Erythroblast (primary cell): ENCODE data around the gene PTPN2.
"Not testable (repeated sequence)": the region's sequence is repeated elsewhere in the genome, so short reads cannot be mapped to it uniquely, and the experiment has no call there.

Experiments used
- DNase-seq, 2 experiments: peaks; one replicate each; lab custom pipeline; 2025; lab: John Stamatoyannopoulos, UW
- GATA1 ChIP-seq: IDR thresholded peaks from 2 replicates; pipeline ENCODE4 v1.6.1; 2011; ENCODE audit warnings: low read depth, mild to moderate bottlenecking, control low read depth, low read length, moderate library complexity
- POLR2A ChIP-seq: IDR thresholded peaks from 2 replicates; pipeline ENCODE4 v1.6.1; 2011; ENCODE audit warnings: mild to moderate bottlenecking, low read length

The PTPN2 gene

DNA sequence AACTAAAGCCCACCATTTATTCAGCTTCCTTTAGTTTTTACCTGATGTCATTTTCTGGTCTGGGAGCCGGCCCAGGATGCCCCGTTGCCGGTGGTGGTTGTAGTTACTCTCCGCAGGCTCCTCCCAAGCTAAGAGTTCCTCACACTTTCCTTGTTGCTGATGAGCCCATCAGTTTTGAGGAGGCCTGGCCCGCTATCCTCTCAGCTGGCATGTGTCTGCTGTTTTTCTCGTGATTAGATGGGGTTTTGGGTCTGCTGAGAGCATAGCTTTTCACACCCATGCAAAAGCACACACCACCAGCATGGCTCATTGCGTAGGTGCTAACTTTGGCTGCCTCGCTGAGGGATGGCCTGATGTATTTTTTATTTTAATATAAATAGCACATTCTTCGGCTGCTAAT is 109.1 kb downstream of the PTPN2 start:
- no peak for TF ChIP-seq POLR2A
- no peak for TF ChIP-seq GATA1
- DNase-seq, result no peak

DNA sequence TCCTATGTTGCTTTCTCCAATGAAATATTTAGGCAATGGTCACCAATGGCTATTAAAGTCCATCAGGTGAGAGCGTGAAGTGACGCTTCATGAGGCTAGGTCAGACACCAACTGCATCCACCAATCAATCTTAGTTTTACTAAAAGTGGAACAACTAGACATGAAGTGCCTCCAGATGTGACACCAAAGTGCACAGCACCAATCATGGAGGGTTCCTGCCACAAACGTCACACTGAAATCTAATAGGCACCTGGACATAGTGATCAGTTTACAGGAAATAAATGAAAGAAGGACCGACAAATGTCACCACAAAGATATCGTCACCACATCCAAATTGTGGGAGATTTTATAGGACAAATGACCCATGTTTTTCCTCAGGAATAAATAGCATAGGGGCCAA is 110.7 kb downstream of the PTPN2 start:
- TF ChIP-seq GATA1, result no peak
- no peak for TF ChIP-seq POLR2A
- no peak for DNase-seq

DNA sequence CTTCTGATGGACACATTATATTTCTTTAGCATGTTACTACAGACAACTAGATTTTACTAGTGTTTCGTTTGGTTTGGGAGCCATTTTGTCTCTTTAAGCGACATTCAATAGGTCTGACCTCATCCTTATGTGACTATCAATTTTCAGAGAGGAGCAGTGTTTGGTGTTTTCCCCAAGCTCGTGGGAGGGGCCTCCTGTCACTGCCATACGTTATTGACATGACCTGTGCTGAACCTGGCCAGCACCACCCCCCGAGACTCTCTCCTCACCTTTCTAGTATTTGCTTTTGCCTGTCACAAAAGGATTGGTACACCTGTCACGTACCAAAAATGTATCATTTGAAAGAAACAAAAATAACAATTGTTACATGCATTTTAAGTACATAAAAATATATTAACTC is 111.9 kb downstream of the PTPN2 start:
- no peak for DNase-seq
- TF ChIP-seq GATA1 (no peak), POLR2A (no peak)

DNA sequence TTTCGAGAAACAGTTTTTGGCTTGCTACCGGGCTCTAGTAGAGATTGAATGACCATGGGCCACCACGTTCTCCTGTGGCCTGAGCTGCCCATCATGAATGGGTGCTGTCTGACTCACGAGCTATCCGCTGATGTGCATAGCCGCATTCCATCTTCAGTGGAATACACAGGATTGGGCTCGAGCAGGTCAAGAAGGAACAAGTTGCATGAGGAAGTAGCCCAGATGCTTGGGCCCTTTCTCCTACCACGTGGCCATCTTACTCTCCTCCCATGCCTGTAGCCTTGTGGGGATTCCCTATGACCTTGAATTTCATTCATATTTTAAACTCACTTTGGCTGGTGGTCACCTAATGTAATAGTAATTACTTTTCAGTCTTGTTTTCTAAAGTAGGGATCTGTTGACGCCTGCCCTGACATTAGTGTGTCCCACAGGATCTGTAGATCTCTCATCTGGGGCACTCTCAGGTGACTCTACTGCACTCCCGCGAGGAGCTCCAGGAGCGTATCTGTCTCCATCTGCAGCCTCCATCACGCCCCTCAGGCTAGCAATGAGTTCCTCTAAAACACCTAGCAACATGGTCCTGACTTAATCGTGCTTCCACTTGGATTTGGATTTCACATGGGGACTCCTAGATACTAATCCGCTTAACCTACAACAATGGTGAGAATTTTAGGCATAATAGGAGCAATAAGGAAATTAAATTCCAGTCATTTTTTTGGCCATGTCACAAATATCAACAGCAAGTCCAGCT is 113.4 kb downstream of the PTPN2 start:
- DNase-seq, result no peak
- TF ChIP-seq GATA1 (no peak), POLR2A (no peak)

DNA sequence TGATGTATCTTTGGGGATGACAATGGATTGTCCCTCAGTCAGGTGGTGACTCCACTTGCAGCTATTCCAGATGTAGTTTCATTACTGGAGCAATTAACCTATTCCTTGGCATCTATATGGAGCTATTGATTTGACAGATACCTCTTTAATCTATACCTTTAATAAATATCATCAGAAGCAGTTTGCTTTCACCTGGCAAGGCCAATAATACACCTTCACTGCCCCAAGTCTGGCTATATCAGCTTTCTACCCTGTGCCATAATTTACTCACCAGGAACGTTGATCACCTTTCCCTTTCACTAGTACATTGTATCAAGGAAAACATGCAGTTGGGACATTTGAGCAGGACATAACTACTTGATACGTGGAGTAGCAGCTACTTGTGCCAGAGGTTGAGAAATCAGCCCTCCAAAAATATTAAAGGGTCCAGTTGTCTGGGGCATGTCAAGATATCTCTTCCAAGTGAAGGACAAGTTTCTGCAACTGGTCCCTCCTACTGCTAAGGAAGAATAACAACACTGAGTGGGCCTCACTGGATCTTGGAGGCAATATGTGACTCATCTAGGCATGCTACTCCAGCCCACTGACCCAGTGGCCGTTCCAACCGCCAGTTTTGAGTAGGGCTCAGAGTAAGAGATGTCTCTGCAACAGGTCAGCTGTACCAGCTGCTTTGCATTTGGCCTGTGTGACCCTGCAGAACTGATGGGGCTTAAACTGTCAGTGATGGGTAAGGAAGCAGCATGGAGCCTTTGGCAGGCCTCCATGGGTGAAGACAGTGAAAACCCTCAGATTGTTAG is 114.2 kb downstream of the PTPN2 start:
- DNase-seq, result no peak

DNA sequence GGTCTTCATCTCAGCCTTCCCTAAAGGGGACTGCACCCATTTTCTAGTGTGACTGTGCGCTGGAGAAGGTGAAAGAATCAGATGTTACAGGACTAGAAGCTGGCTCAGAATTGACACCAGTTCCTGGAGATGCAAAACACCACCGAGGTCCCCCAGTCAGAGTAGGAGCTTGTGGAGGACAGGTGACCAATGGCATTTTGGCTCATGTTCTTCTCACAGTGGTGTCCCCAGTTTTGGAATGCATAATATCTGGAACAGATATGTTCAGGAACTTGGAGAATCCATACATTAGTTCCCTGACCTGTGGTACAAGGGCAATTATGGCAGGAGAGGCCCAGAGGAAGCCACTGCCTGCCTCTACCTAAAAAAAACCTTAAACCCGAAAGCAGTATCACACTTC is 114.9 kb downstream of the PTPN2 start:
- no peak for DNase-seq
- no peak for TF ChIP-seq GATA1
- TF ChIP-seq POLR2A, result no peak

More for the DNA sequence above, 114.2 kb downstream of the PTPN2 start:
- TF ChIP-seq GATA1 (no peak), POLR2A (no peak)

DNA sequence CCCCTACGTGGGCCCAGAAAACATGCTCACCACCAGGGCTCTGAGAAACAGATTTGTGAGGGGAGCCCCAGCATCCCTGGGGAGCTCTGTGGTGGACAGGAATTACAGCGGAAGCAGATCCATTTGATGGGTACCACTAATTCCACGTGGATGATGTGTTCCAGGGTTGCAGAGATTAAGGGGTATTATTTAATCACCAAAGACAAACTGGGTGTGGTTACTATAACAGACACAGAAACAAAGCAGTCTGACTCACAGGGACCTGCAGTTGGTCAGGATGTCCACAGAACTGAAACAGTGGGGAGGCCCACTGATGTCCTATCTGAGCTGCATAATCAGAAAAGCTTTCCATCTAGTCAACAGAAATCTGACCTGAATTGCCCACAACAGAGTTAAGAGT is 115.4 kb downstream of the PTPN2 start:
- no peak for TF ChIP-seq GATA1
- TF ChIP-seq POLR2A, result no peak
- no peak for DNase-seq

DNA sequence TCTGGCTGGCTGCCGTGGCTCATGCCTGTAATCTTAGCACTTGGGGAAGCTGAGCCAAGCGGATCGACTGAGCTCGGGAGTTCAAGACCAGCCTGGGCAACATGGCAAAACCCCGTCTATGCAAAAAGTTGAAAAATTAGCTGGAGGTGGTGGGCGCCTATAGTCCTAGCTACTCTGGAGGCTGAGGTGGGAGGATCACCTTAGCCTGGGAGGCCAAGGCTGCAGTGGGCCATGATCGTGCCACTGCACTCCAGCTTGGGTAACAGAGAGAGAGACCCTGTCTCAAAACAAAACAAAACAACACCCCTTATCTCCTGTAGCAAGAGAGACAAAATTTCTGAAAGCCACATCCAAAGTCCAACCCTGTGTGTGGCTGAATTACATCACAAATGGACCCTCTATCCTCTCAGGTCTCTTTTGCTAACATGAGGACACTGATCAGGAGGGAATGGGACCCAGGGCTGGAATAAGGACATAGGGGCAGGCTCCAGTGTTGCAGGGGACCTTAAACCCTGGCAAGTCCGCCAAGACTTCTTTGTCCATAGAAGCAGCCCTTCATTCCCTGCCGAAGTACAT is 116.4 kb downstream of the PTPN2 start:
- no peak for DNase-seq
- no peak for TF ChIP-seq GATA1
- no peak for TF ChIP-seq POLR2A

DNA sequence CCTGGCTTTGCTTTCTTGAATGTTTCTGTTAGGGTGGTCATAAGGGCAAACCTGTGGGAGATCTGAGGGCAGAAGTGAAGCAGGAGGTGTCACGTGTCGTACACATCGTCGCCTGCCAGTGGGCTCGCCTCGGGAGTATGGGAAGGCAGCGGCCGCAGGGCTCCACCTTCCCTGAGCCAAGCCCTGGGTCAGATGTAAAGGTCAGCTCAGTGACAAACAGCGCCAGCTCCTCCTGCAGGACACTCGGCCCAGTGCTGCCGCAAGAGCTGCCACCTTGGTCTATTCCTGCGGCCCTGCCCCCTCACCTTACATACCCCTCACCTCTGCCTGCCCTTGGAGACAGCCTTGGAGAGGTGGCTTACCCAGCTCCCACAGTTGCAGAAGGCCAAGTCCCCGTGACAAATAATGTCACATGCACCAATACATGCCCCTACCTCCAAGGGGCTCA is 117.0 kb downstream of the PTPN2 start:
- TF ChIP-seq GATA1 (no peak), POLR2A (no peak)
- DNase-seq, result peak in 1 of 2 experiments; percentile 23

DNA sequence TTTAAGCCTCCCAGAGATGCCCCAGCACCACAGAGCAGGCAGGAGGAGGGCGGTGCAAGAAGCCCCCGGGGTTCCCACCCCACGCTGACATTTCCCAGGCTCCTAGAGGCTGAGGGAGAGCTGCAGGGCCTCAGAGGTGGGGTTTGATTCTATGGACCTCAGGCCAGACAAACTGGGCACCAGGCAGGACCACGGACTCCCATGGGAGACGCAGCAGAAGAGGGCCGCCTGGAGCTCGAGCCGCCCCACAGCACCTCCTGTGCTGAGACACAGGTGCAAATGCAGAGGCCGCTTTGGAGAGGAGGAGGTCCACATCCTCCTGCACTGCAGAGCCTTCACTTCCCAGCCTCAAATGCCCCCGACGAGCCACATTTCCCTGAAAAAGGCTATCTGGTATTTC is 118.5 kb downstream of the PTPN2 start:
- TF ChIP-seq GATA1 (no peak), POLR2A (no peak)
- DNase-seq, result no peak

DNA sequence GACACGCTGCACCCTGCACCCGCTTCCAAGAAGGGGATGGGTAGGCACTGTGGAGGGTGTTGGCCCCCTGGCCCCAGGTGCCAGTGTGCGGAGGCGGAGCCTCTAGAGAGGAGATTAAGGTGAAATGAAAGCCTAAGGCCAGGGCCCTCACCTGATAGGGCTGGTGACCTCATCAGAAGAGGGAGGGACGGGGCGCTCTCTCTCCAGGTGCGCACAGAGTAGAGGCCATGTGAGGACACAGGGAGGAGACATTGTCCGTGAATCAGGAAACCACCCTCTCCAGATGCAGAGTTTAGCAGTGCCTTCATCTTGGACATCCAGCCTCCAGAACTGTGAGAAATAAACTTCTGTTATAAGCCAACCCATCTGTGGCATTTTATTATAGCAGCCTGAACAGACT is 118.9 kb downstream of the PTPN2 start:
- no peak for DNase-seq
- TF ChIP-seq POLR2A, result no peak
- TF ChIP-seq GATA1, result no peak

DNA sequence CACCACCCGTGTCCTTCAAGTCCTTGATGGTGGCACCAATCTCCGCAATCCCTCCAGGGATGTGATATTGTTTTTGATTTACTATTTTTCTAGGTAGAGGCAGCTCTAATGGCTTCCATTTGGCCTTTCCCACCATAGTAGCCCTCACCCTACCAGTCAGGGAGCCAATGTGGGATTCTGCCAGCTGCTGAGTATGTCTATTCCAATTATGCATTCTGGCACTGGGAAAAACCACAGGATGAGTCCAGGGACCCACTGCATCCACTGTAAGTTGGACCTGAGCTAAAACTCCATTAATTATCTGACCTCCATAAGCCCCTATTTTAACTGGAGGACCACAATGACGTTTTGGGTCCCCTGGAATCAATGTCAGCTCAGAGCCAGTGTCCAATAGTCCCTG is 125.5 kb downstream of the PTPN2 start:
- not testable (repeated sequence) for DNase-seq

DNA sequence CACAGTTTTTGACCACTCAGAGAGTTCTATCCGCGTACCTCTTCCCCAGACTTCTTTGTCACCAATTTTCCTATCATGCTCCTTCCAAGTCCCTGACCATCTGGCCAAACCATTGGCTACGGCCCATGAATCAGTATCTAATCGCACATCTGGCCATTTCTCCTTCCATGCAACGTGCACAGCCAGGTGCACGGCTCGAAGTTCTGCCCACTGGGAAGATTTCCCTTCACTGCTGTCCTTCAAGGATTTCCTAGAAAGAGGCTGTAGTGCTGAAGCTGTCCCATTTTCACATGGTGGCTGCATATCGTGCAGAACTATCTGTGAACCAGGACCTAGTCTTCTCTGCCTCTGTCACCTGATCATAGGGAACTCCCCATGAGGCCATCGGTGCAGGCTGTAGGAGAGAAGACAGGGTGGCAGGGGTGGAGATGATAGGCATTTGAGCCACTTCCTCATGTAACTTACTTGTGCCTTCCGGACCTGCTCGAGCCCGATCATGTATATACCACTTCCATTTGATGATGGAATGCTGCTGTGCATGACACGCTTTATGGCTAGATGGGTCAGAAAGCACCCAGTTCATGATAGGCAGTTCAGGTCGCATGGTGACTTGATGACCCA is 127.3 kb downstream of the PTPN2 start:
- DNase-seq, result not testable (repeated sequence)

DNA sequence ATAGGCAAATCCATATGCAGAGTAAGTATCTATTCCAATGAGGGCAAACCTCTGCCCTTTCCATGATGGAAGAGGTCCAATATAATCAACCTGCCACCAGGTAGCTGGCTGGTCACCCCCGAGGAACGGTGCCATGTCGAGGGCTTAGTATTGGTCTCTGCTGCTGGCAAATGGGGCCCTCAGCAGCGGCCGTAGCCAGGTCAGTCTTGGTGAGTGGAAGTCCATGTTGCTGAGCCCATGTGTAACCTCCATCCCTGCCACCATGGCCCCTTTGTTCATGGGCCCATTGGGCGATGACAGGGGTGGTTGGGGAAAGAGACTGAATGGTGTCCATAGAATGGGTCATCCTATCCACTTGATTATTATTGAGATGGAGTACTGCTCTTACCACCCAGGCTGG is 128.4 kb downstream of the PTPN2 start:
- not testable (repeated sequence) for DNase-seq

DNA sequence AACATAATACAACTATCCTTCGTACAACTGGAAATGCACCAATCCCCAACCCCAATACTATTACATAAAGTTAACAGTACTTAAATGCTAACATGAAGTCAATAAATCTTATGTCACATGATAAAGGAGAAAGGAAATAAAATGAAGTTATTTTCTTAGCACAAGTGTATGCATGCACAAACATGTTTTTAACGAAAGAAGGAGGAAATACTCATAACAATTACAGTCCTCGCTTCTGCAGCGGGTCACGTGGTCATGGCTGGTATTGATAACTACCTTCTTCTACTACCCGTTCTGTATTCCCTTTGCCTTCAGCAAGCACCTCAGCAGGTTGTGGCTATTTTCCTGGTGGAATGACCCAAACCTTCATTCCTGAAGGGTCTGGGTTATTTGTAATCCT is 129.5 kb downstream of the PTPN2 start:
- DNase-seq, result no peak
- no peak for TF ChIP-seq POLR2A
- no peak for TF ChIP-seq GATA1
